IMR-90 (cell line): ENCODE measurements around the gene PON1. TPM values are rescaled to one million over a fixed set of nuclear protein-coding genes. Genes with fewer than 3 reads are reported as not detected.

Source experiments
- ATAC-seq: fragments of 200-7000 bp; cut with Tn5 transposase; 2 replicates; pipeline ENCODE4 v1.9.1; 2020; ENCODE audit warnings: low read depth, mild to moderate bottlenecking, moderate library complexity
- BruUV-seq: library from RNA; stranded (reverse); fragments of 400-500 nt; replicated peaks from 2 replicates; lab custom pipeline; 2021; lab: Mats Ljungman, UMichigan
- CTCF ChIA-PET: fragments of 300-600 bp; formaldehyde crosslinking; extraction: SDS; loops from one replicate; lab custom pipeline; 2021; ENCODE audit warnings: antibody characterized with exemption; lab: Yijun Ruan, JAX
- POLR2A ChIA-PET: fragments of 300-600 bp; sonication (Branson Sonifier 250); formaldehyde crosslinking; loops from one replicate; lab custom pipeline; 2022; ENCODE audit warnings: antibody characterized with exemption; ENCODE audit not compliant: unreplicated experiment; lab: Charles Lee
- DNase-seq: peaks from one replicate; pipeline ENCODE4 v3.0.0; 2013
- H2AFZ ChIP-seq: replicated peaks from 2 replicates; pipeline ENCODE3; 2013; ENCODE audit warnings: low read length, mild to moderate bottlenecking; ENCODE audit not compliant: poor library complexity
- H2AK5ac ChIP-seq: 2 replicates; pipeline ENCODE4 v1.6.1; 2013; ENCODE audit warnings: low read depth, low read length, inconsistent platforms
- H2AK9ac ChIP-seq: replicated peaks from 2 replicates; pipeline ENCODE3; 2013; ENCODE audit warnings: mild to moderate bottlenecking, low read depth, low read length, moderate library complexity; ENCODE audit not compliant: poor library complexity
- H2BK120ac ChIP-seq: 2 replicates; pipeline ENCODE4 v1.6.1; 2013; ENCODE audit warnings: low read depth, low read length, inconsistent platforms
- H2BK15ac ChIP-seq: 3 replicates; pipeline ENCODE4 v1.6.1; 2013; ENCODE audit warnings: low read depth, low read length, inconsistent platforms
- H2BK20ac ChIP-seq: 2 replicates; pipeline ENCODE4 v1.6.1; 2013; ENCODE audit warnings: low read depth, mild to moderate bottlenecking, inconsistent platforms, low read length, moderate library complexity
- H2BK5ac ChIP-seq: 2 replicates; pipeline ENCODE4 v1.6.1; 2013; ENCODE audit warnings: mild to moderate bottlenecking, low read depth, low read length, inconsistent platforms; ENCODE audit not compliant: poor library complexity, severe bottlenecking
- H3K14ac ChIP-seq: replicated peaks from 2 replicates; pipeline ENCODE4 v1.6.1; 2013; ENCODE audit warnings: low read depth, low read length, inconsistent platforms
- H3K18ac ChIP-seq: 2 replicates; pipeline ENCODE4 v1.6.1; 2013; ENCODE audit warnings: low read depth, low read length, control low read depth
- H3K23ac ChIP-seq: 2 replicates; pipeline ENCODE4 v1.6.1; 2013; ENCODE audit warnings: low read depth, low read length, inconsistent platforms
- H3K27ac ChIP-seq: 2 replicates; pipeline ENCODE4 v1.5.1; 2013; ENCODE audit warnings: mild to moderate bottlenecking, control low read depth, low read length; ENCODE audit not compliant: insufficient read depth
- H3K27me3 ChIP-seq: 2 replicates; pipeline ENCODE4 v1.6.1; 2013; ENCODE audit warnings: low read length; ENCODE audit not compliant: control insufficient read depth, insufficient read depth
- H3K36me3 ChIP-seq: 2 replicates; pipeline ENCODE4 v1.6.1; 2013; ENCODE audit warnings: low read length, mixed read lengths; ENCODE audit not compliant: control insufficient read depth, insufficient read depth
- H3K4ac ChIP-seq: 2 replicates; pipeline ENCODE4 v1.6.1; 2013; ENCODE audit warnings: low read depth, low read length, inconsistent platforms
- H3K4me1 ChIP-seq: 2 replicates; pipeline ENCODE4 v1.6.1; 2013; ENCODE audit warnings: low read length, mixed read lengths; ENCODE audit not compliant: control insufficient read depth, insufficient read depth
- H3K4me2 ChIP-seq: 2 replicates; pipeline ENCODE4 v1.6.1; 2013; ENCODE audit warnings: low read depth, mild to moderate bottlenecking, control low read depth, low read length, moderate library complexity
- H3K4me3 ChIP-seq: 2 replicates; pipeline ENCODE4 v1.5.1; 2013; ENCODE audit warnings: low read depth, mild to moderate bottlenecking, control low read depth, low read length, moderate library complexity; ENCODE audit not compliant: insufficient read depth
- H3K56ac ChIP-seq: 2 replicates; pipeline ENCODE4 v1.6.1; 2013; ENCODE audit warnings: low read length, inconsistent platforms; ENCODE audit not compliant: insufficient read depth; ENCODE audit errors: extremely low read depth
- H3K79me1 ChIP-seq, 2 experiments: 2 replicates each; pipeline ENCODE4 v1.6.1; 2013; ENCODE audit warnings: low read length in 2 of 2, inconsistent platforms in 1 of 2, low read depth in 1 of 2
- H3K9ac ChIP-seq: 2 replicates; pipeline ENCODE4 v1.6.1; 2013; ENCODE audit warnings: low read depth, low read length, control low read depth
- H3K9me1 ChIP-seq: 2 replicates; pipeline ENCODE4 v1.6.1; 2013; ENCODE audit warnings: low read length, inconsistent platforms; ENCODE audit not compliant: insufficient read depth
- H3K9me3 ChIP-seq: 2 replicates; pipeline ENCODE4 v1.6.1; 2013; ENCODE audit warnings: low read length; ENCODE audit not compliant: control insufficient read depth, insufficient read depth
- H4K20me1 ChIP-seq: 2 replicates; pipeline ENCODE4 v1.6.1; 2013; ENCODE audit warnings: low read length, inconsistent platforms; ENCODE audit not compliant: insufficient read depth
- H4K5ac ChIP-seq: 2 replicates; pipeline ENCODE4 v1.6.1; 2013; ENCODE audit warnings: mild to moderate bottlenecking, low read depth, low read length, control low read depth
- H4K8ac ChIP-seq, 2 experiments: 2 replicates each; pipeline ENCODE4 v1.6.1; 2013; ENCODE audit warnings: low read depth in 2 of 2, low read length in 2 of 2, control low read depth in 1 of 2, inconsistent platforms in 1 of 2
- H4K91ac ChIP-seq: 2 replicates; pipeline ENCODE4 v1.6.1; 2013; ENCODE audit warnings: low read depth, low read length, inconsistent platforms; ENCODE audit not compliant: insufficient read depth
- BHLHE40 ChIP-seq: fragments of 150-350 bp; IDR thresholded peaks from 2 replicates; pipeline ENCODE4 v1.6.1; 2016; ENCODE audit warnings: mild to moderate bottlenecking, low read depth, low read length
- CEBPB ChIP-seq: IDR thresholded peaks from 2 replicates; pipeline ENCODE4 v1.6.1; 2012; ENCODE audit warnings: low read depth, low read length, improper control_type of control experiment
- CHD1 ChIP-seq: IDR thresholded peaks from 2 replicates; pipeline ENCODE4 v1.6.1; 2012; ENCODE audit warnings: low read depth, low read length, improper control_type of control experiment
- FOS ChIP-seq: fragments of 150-350 bp; IDR thresholded peaks from 2 replicates; pipeline ENCODE4 v1.6.1; 2016; ENCODE audit warnings: low read depth, low read length
- MAFK ChIP-seq: IDR thresholded peaks from 2 replicates; pipeline ENCODE4 v1.6.1; 2012; ENCODE audit warnings: low read depth, low read length, improper control_type of control experiment
- MAZ ChIP-seq: IDR thresholded peaks from 2 replicates; pipeline ENCODE4 v1.6.1; 2012; ENCODE audit warnings: low read depth, mild to moderate bottlenecking, low read length, improper control_type of control experiment, moderate library complexity, borderline replicate concordance
- MXI1 ChIP-seq: IDR thresholded peaks from 2 replicates; pipeline ENCODE4 v1.6.1; 2012; ENCODE audit warnings: low read depth, mild to moderate bottlenecking, low read length, moderate library complexity, borderline replicate concordance
- NFE2L2 ChIP-seq: fragments of 150-350 bp; IDR thresholded peaks from 2 replicates; pipeline ENCODE4 v1.6.1; 2016; ENCODE audit warnings: low read depth, mild to moderate bottlenecking, low read length
- POLR2A ChIP-seq: IDR thresholded peaks from 2 replicates; pipeline ENCODE4 v1.6.1; 2012; ENCODE audit warnings: mild to moderate bottlenecking, low read depth, low read length
- RAD21 ChIP-seq: IDR thresholded peaks from 2 replicates; pipeline ENCODE4 v1.6.1; 2012; ENCODE audit warnings: low read length, improper control_type of control experiment
- RCOR1 ChIP-seq: IDR thresholded peaks from 2 replicates; pipeline ENCODE4 v1.6.1; 2012; ENCODE audit warnings: mild to moderate bottlenecking, low read length, improper control_type of control experiment; ENCODE audit not compliant: insufficient replicate concordance
- RFX5 ChIP-seq: IDR thresholded peaks from 2 replicates; pipeline ENCODE4 v1.8.0; 2012; ENCODE audit warnings: low read depth, mild to moderate bottlenecking, low read length, moderate library complexity
- SMC3 ChIP-seq: fragments of 150-350 bp; IDR thresholded peaks from 2 replicates; pipeline ENCODE4 v1.6.1; 2016; ENCODE audit warnings: low read depth, mild to moderate bottlenecking, antibody characterized with exemption, low read length, moderate library complexity
- WGBS, 2 experiments: methylation state at CpG; one replicate each; pipeline versions ENCODE4 v1.1.5 to v1.1.7; 2013; ENCODE audit warnings: missing lambda C conversion rate in 2 of 2; ENCODE audit not compliant: insufficient read length in 1 of 2; ENCODE audit errors: extremely low coverage in 2 of 2; 5-methylcytosine and 5-hydroxymethylcytosine counted together
- dilution Hi-C: fragments of 300-500 bp; cut with HindIII; formaldehyde crosslinking; loops from one replicate; pipeline ENCODE4 v1.14.3; 2018; ENCODE audit warnings: low sequenced_read_pairs; ENCODE audit not compliant: unreplicated experiment
- in situ Hi-C: fragments of 300-500 bp; cut with MboI; formaldehyde crosslinking; loops from 3 replicates; pipeline ENCODE4 v1.14.3; 2019; ENCODE audit warnings: low sequenced_read_pairs, inconsistent platforms, mixed read lengths
- intact Hi-C: fragments of 100-400 bp; cut with micrococcal nuclease; formaldehyde crosslinking; loops from 2 replicates; pipeline ENCODE4 v1.10.0; 2022
- polyA plus RNA-seq, 3 experiments: library from polyadenylated mRNA; depleted of rRNA; stranded (reverse); fragments of >200 nt; gene quantifications; 2 replicates each; pipeline ENCODE4 v1.2.3, GENCODE V29; 2012; ENCODE audit warnings: low replicate concordance in 1 of 3
- total RNA-seq: library from RNA; depleted of rRNA; stranded (reverse); fragments of >200 nt; gene quantifications from 2 replicates; pipeline ENCODE4 v1.2.3, GENCODE V29; 2012
- TF ChIP-seq, protein P1 (sequence below): fragments of 150-350 bp; IDR thresholded peaks from 2 replicates; pipeline ENCODE4 v1.6.1; 2017; ENCODE audit warnings: mild to moderate bottlenecking, antibody characterized with exemption, low read length, low read depth
- TF ChIP-seq, protein P2 (sequence below): conservative IDR thresholded peaks from 2 replicates; pipeline ENCODE4 v1.5.1; 2012; ENCODE audit warnings: mild to moderate bottlenecking, low read depth, low read length, improper control_type of control experiment
- TF ChIP-seq, protein P3 (sequence below): fragments of 150-350 bp; IDR thresholded peaks from 2 replicates; pipeline ENCODE4 v1.6.1; 2016; ENCODE audit warnings: low read depth, mild to moderate bottlenecking, low read length, moderate library complexity, borderline replicate concordance

Gene PON1
- total and polyA plus RNA-seq, 2 of the 4 experiments (the other 2 are of a cell fraction) = not detected

DNA sequence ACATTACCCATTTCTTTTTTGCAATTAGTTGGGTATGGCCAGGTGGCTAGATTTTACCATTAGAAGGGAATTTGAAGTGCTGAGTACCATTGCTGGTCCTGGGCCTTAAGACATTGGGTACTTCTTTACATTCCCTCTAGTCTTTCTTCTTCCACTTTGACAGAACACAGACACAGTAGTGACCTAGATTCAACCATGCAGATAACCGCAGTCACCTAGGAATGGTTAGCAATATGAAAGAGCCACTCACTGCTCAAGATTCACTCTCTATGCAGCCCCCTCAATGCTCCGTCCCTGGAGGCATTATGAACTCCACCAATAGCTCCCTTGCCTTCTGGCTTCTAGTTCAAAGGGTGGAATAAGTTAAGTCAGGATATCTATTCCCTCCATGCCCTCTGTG is 16.2 kb upstream of the PON1 start:
- H3K4me2 ChIP-seq = no peak overlapping the region
- no peak for ATAC-seq
- H3K18ac ChIP-seq = no peak overlapping the region
- H4K5ac ChIP-seq = no peak overlapping the region
- in situ Hi-C loops = no loop called here
- no peaks in the 10 kb centered on the region for H3K36me3 ChIP-seq
- no peaks in the 10 kb centered on the region for H4K20me1 ChIP-seq
- H3K23ac ChIP-seq = no peak overlapping the region
- no peak overlapping the region for H2AK9ac ChIP-seq
- H3K4me1 ChIP-seq = no peaks in the 10 kb centered on the region
- no peak overlapping the region for H4K91ac ChIP-seq
- no peak overlapping the region for H2AFZ ChIP-seq
- POLR2A ChIA-PET = no interaction called here
- DNase-seq = no peak
- H2BK15ac ChIP-seq = no peak overlapping the region
- dilution Hi-C loops = no loop called here
- no TSS peak for BruUV-seq
- H2BK5ac ChIP-seq = no peak overlapping the region
- H3K9me3 ChIP-seq = no peaks in the 10 kb centered on the region
- H4K8ac ChIP-seq = no peak overlapping the region
- H3K27ac ChIP-seq = no peak overlapping the region
- H3K4me3 ChIP-seq = no peak overlapping the region
- no peaks in the 10 kb centered on the region for H3K9me1 ChIP-seq
- no peak overlapping the region for H2BK20ac ChIP-seq
- CTCF ChIA-PET = no interaction called here
- no peak overlapping the region for H2BK120ac ChIP-seq
- intact Hi-C loops = no loop called here
- no peak overlapping the region for H2AK5ac ChIP-seq
- no peak overlapping the region for H3K14ac ChIP-seq
- H3K79me1 ChIP-seq = no peaks in the 10 kb centered on the region
- WGBS, 2 experiments = no CpG with 5 or more reads among the region's 2 CpGs
- H3K27me3 ChIP-seq = no peaks in the 10 kb centered on the region
- no peak overlapping the region for H3K4ac ChIP-seq
- H3K9ac ChIP-seq = no peak overlapping the region
- TF ChIP-seq, protein P1, sequence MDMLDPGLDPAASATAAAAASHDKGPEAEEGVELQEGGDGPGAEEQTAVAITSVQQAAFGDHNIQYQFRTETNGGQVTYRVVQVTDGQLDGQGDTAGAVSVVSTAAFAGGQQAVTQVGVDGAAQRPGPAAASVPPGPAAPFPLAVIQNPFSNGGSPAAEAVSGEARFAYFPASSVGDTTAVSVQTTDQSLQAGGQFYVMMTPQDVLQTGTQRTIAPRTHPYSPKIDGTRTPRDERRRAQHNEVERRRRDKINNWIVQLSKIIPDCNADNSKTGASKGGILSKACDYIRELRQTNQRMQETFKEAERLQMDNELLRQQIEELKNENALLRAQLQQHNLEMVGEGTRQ = no peak
- TF ChIP-seq POLR2A (no peak), MAFK (no peak), SMC3 (no peak), CEBPB (no peak), BHLHE40 (no peak), RAD21 (no peak), MAZ (no peak), RFX5 (no peak), MXI1 (no peak), RCOR1 (no peak), CHD1 (no peak), NFE2L2 (no peak), FOS (no peak)
- TF ChIP-seq, protein P2, sequence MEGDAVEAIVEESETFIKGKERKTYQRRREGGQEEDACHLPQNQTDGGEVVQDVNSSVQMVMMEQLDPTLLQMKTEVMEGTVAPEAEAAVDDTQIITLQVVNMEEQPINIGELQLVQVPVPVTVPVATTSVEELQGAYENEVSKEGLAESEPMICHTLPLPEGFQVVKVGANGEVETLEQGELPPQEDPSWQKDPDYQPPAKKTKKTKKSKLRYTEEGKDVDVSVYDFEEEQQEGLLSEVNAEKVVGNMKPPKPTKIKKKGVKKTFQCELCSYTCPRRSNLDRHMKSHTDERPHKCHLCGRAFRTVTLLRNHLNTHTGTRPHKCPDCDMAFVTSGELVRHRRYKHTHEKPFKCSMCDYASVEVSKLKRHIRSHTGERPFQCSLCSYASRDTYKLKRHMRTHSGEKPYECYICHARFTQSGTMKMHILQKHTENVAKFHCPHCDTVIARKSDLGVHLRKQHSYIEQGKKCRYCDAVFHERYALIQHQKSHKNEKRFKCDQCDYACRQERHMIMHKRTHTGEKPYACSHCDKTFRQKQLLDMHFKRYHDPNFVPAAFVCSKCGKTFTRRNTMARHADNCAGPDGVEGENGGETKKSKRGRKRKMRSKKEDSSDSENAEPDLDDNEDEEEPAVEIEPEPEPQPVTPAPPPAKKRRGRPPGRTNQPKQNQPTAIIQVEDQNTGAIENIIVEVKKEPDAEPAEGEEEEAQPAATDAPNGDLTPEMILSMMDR = no peak
- TF ChIP-seq, protein P3, sequence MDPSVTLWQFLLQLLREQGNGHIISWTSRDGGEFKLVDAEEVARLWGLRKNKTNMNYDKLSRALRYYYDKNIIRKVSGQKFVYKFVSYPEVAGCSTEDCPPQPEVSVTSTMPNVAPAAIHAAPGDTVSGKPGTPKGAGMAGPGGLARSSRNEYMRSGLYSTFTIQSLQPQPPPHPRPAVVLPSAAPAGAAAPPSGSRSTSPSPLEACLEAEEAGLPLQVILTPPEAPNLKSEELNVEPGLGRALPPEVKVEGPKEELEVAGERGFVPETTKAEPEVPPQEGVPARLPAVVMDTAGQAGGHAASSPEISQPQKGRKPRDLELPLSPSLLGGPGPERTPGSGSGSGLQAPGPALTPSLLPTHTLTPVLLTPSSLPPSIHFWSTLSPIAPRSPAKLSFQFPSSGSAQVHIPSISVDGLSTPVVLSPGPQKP = no peak
- H3K56ac ChIP-seq = no peak overlapping the region
